IPS DF 6.9 (cell line): ENCODE results near the gene PPDPF.
"Not testable (repeated sequence)": the region's sequence is repeated elsewhere in the genome, so short reads cannot be mapped to it uniquely, and the experiment has no call there.

Source experiments
- DNase-seq: peaks from one replicate; pipeline ENCODE4 v3.0.0-alpha.2; 2013; ENCODE audit warnings: low read depth, low spot score
- H3K27ac ChIP-seq: one replicate; pipeline ENCODE4 v1.5.1; 2013; ENCODE audit warnings: low read length, control low read depth
- H3K27me3 ChIP-seq: 2 replicates; pipeline ENCODE4 v1.6.1; 2013; ENCODE audit warnings: mild to moderate bottlenecking, low read length; ENCODE audit not compliant: control insufficient read depth, insufficient read depth
- H3K36me3 ChIP-seq: 2 replicates; pipeline ENCODE4 v1.6.1; 2013; ENCODE audit warnings: low read length; ENCODE audit not compliant: control insufficient read depth, insufficient read depth
- H3K4me1 ChIP-seq: 2 replicates; pipeline ENCODE4 v1.6.1; 2013; ENCODE audit warnings: low read length; ENCODE audit not compliant: control insufficient read depth, insufficient read depth
- H3K4me3 ChIP-seq: 2 replicates; pipeline ENCODE4 v1.5.1; 2013; ENCODE audit warnings: mild to moderate bottlenecking, low read length
- H3K9me3 ChIP-seq: 2 replicates; pipeline ENCODE4 v1.6.1; 2013; ENCODE audit warnings: low read length, inconsistent platforms; ENCODE audit not compliant: control insufficient read depth, insufficient read depth
- WGBS: extraction: QIAGEN DNeasy Blood & Tissue Kit; methylation state at CpG from one replicate; pipeline ENCODE4 v1.1.7; 2013; ENCODE audit warnings: mixed read lengths, missing lambda C conversion rate; ENCODE audit not compliant: insufficient read length, insufficient coverage; 5-methylcytosine and 5-hydroxymethylcytosine counted together

PPDPF gene

DNA sequence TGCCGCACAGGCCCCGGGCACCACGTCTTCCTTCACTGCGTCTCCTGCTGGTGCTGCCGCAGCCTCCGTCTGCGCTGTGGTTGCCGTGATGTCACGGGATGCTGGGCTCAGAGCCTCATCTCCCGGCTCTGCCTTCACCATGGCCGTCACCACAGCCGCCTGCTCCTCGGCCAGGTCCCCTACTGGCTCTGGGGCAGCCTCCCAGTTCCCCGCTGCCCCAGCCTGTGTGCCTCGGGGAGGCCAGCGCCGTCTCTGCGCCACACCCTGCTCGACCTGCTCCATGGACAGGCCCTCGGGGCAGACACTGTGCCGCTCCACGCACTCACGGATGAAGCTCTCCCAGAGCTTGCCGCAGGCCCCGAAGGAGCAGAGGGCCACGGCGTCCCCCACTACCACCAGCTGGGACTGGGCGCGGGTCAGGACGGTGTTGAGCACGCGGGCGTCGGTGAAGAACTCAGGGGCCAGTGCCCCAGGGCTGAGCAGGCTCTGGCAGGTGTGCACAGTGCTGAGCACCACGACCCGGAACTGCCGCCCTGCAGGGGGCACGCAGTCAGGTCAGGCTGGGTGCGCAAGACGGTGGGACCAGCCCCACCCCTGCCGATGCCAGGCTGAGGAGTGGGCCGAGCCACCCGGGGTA is 45.3 kb downstream of the PPDPF start:
- DNase-seq, result no peak
- no peaks in the 10 kb centered on the region for H3K4me1 ChIP-seq
- WGBS, result no CpG with 5 or more reads among the region's 43 CpGs
- H3K9me3 ChIP-seq, result no peaks in the 10 kb centered on the region
- no peak overlapping the region for H3K4me3 ChIP-seq
- no peak overlapping the region for H3K27ac ChIP-seq
- H3K27me3 ChIP-seq, result no peaks in the 10 kb centered on the region
- H3K36me3 ChIP-seq, result peaks cover 14% of the 10 kb centered on the region; the same call in 1 of the 2 replicates

DNA sequence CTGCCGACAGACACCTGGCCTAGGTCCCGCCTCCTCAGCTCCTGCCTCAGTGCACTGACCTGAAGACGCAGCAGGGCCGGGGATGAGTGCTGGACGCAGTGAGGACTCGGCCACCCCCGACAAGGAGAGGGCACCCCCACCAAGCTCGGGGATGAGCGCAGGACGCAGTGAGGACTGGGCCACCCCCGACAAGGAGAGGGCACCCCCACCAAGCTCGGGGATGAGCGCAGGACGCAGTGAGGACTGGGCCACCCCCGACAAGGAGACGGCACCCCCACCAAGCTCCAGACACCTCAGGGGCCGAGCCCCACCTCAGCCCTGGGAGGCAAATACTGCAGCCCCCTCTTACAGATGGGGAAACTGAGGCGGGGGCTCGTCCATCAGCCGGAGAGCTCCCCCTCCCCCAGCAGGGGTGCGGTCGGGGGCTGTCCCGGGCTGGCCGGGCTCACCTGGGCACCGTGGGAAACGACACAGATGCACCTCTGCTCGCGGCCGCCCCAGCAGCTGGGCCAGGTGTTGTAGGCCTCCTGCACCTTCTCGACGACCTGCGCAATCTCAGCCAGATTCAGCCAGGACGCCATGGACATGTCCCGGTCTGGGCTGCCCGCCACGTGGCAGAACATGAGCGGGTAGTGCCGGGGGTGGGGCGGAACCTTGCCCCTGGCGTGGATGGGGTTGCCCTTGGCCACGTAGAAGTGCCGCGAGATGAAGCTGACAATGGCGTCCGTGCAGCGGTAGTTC is 46.0 kb downstream of the PPDPF start:
- WGBS, result no CpG with 5 or more reads among the region's 46 CpGs
- H3K27me3 ChIP-seq, result no peaks in the 10 kb centered on the region
- H3K4me3 ChIP-seq, result no peak overlapping the region
- peaks cover 14% of the 10 kb centered on the region; the same call in 1 of the 2 replicates for H3K36me3 ChIP-seq
- no peaks in the 10 kb centered on the region for H3K9me3 ChIP-seq
- H3K27ac ChIP-seq, result no peak overlapping the region
- no peaks in the 10 kb centered on the region for H3K4me1 ChIP-seq
- DNase-seq, result no peak

DNA sequence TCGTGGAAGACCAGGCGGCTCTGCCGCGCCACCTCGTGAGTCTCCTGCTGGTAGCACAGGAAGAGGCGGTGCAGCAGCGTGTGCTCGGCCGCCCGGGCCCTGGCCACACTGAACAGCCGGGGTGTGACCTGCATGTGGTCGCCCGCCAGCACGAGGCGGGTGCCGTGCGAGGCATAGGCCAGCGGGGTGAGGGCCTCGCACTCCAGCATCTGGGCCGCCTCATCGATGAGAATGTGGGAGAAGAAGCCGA is 46.5 kb downstream of the PPDPF start:
- no peak overlapping the region for H3K27ac ChIP-seq
- WGBS, result no CpG with 5 or more reads among the region's 22 CpGs
- no peaks in the 10 kb centered on the region for H3K9me3 ChIP-seq
- H3K27me3 ChIP-seq, result no peaks in the 10 kb centered on the region
- H3K4me1 ChIP-seq, result no peaks in the 10 kb centered on the region
- peaks cover 15% of the 10 kb centered on the region; the same call in 1 of the 2 replicates for H3K36me3 ChIP-seq
- no peak overlapping the region for H3K4me3 ChIP-seq
- DNase-seq, result no peak

DNA sequence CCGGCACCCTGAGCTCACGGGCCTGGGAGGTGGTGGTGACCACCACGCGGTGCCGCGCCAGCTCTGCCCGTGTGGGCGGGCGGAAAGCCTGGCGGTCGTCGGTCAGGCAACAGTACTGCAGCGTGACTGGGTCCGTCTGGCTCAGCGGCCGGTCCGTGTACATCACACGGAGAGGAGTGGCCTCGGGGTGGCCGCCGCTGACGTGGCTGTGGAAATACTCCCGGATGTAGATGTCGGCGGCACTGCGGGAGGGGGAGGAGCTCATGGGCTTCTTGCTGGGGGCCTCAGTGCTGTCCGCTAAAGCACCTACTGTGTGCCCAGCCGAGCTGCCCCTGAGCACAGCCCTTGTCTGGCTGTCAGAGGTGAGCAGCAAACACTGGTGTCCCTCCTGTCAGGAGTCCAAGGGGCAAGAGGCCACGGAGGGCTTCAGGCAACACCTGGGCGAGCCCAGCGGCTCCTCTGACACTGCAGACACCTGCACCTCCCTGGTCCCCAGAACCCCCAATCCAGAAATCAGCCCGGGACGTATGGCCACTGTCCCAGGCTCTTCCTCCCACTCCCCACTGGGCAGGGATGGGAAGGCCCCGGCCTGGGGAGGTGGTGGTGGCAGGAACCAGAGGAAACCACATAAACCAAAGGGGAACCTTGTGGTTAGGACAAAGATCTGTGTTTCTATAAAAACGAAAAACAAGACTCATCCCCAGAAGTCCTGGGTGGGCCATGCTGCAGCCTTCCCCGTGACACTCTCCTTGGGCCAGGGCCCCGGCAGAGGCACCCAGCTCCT is 47.0 kb downstream of the PPDPF start:
- no CpG with 5 or more reads among the region's 37 CpGs for WGBS
- Histone ChIP-seq H3K4me3 (no peak overlapping the region), H3K27ac (no peak overlapping the region), H3K4me1 (no peaks in the 10 kb centered on the region), H3K9me3 (no peaks in the 10 kb centered on the region), H3K36me3 (peaks cover 16% of the 10 kb centered on the region; the same call in 1 of the 2 replicates), H3K27me3 (no peaks in the 10 kb centered on the region)
- DNase-seq, result no peak

DNA sequence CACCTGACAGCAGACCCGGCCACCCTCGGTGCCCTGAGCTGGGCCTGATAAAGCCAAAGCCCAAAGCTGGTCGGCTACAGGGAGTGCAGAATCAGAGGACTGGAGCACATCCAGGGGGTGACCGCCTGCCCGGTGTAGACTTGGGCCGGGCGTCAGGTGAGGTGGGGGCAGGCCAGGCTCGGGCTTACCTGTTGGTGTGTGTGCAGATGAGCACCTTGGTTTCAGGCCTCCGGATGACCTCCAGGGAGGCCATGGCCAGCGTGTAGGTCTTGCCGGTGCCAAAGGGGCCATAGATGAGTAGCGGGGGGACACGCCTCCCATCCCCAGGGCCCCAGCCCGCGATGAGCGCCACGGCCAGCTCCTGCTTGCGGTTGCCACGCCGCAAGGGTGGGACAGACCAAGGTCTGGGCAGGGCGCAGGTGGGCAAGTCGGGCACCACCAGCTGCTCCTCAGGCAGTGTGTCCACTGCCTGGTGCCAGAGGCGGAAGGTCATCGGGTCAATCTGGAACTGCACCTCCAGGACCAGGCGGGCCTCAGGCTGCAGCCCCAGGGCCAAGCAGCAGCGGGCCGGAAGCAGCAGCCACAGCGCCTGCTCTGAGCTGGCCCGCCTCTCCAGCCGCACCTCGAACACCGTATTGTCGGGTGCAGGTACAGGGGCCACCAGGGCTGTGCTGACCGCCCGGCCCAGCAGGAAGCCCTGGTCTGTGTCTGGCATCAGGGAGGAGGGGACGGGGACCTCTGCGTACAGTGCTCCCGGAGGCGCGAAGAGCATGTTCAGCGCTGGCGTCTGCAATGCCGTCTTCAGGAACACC is 47.8 kb downstream of the PPDPF start:
- Histone ChIP-seq H3K9me3 (no peaks in the 10 kb centered on the region), H3K27ac (no peak overlapping the region), H3K27me3 (no peaks in the 10 kb centered on the region), H3K4me3 (no peak overlapping the region), H3K4me1 (no peaks in the 10 kb centered on the region), H3K36me3 (peaks cover 14% of the 10 kb centered on the region; the same call in 1 of the 2 replicates)
- no peak for DNase-seq
- WGBS, result no CpG with 5 or more reads among the region's 43 CpGs

DNA sequence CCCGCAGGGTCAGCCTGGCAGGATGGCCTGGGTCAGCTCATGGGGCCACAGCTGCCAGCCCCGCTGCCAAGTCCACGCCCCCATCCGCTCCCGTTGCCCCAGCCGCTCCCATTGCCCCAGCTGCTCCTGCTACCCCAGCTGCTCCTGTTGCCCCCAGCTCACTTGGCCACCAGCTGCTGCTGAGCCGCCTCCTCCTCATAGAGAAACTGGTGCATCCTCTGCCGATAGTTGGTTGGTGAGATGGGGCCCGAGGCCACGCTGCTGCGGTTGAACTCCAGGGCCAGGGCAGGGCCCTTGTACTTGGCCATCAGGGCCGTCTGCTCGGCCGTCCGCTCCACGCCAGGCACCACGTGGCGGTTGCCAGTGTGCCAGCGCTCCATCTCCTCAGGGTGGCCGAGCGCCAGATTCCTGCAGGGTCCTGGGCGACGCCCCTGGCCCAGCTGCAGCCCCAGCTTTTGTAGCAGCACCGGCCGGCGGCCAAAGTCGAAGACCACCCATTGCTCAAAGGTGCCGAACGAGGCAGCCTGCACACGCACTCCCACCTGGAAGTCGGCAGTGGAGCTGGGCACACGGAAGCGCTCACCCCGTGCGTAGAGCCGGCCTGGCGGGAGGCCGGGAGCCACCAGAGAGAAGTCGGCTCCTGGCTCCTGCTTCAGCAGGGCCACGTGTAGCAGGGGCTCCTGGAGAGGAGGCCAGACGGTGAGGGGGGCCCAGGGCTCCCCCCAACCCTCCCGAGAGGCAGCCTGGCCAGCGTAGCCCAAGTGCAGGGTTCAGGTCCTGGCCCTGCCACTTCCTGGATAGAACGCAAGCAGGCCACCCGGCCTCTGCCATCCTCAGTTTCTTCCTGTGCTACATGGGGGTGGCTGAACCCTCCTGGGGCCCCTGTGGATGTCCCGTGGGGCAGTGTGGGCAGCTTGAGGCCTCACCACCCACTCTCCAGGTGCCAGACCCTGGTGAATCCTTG is 48.7 kb downstream of the PPDPF start:
- Histone ChIP-seq H3K27me3 (no peaks in the 10 kb centered on the region), H3K36me3 (peaks cover 14% of the 10 kb centered on the region; the same call in 1 of the 2 replicates), H3K4me3 (no peak overlapping the region), H3K27ac (no peak overlapping the region), H3K4me1 (no peaks in the 10 kb centered on the region), H3K9me3 (no peaks in the 10 kb centered on the region)
- no peak for DNase-seq
- no CpG with 5 or more reads among the region's 46 CpGs for WGBS

DNA sequence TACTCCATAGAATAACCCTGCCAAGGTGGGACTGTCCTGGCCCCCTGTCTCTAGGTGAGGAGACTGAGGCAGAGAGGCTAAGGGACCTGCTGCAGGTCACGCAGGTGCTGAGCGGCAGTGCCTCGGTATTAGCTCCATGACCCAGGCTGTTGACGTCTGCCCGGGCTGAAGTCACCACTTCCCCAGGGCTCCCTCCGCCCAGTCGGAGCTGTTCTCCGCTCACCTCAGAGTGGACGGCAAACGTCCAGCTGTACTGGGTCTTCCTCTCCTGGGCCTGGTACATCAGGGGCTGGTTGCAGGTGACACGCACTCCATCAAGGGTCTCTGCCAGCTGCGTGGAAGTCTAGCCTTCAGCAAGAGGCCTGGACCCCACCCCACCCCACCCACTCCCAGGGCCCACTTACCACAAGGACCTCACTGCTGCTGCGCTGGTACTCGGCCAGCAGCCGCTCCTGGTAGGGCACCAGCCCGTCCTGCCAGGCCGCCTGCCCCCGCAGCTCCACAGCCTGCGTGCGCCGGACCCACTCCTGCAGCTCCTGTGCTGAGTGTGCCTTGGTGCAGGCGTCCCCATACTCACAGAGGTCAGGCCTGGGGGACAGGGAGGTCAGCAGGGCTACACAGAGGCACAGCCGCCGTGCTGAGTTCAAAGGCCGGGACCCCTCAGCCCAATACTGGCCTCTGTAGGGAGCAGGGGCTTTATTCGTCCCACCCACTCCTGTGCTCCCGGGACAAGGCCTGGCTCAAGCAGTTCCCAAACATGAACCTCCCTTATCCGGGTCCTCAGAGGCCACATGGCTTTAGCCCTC is 49.9 kb downstream of the PPDPF start:
- no CpG with 5 or more reads among the region's 28 CpGs for WGBS
- H3K9me3 ChIP-seq, result no peaks in the 10 kb centered on the region
- H3K4me3 ChIP-seq, result no peak overlapping the region
- H3K36me3 ChIP-seq, result peaks cover 11% of the 10 kb centered on the region; the same call in 1 of the 2 replicates
- H3K27ac ChIP-seq, result no peak overlapping the region
- no peaks in the 10 kb centered on the region for H3K27me3 ChIP-seq
- H3K4me1 ChIP-seq, result peaks cover 2% of the 10 kb centered on the region; the same call in 1 of the 2 replicates
- DNase-seq, result no peak

DNA sequence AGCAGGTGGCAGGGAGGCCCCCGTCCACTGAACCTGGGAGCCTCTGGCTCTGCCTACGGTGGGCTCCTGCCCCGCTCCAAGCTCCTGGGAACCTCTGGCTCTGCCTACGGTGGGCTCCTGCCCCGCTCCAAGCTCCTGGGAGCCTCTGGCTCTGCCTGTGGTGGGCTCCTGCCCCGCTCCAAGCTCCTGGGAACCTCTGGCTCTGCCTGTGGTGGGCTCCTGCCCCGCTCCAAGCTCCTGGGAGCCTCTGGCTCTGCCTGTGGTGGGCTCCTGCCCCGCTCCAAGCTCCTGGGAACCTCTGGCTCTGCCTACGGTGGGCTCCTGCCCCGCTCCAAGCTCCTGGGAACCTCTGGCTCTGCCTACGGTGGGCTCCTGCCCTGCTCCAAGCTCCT is 50.5 kb downstream of the PPDPF start:
- not testable (repeated sequence) for H3K27ac ChIP-seq, H3K36me3 ChIP-seq, H3K4me1 ChIP-seq, H3K4me3 ChIP-seq, H3K27me3 ChIP-seq, DNase-seq, H3K9me3 ChIP-seq
- WGBS, result no CpG with 5 or more reads among the region's 11 CpGs
